HepG2 (cell line): ENCODE data around the gene TLDC2. TPM values are rescaled to one million over a fixed set of nuclear protein-coding genes. Genes with fewer than 3 reads are reported as not detected.

Experiments
- HNRNPH1 ChIP-seq: fragments of 200-400 bp; formaldehyde crosslinking; optimal IDR thresholded peaks from 2 replicates; pipeline ENCODE3; 2017; ENCODE audit warnings: mild to moderate bottlenecking, low read depth, low read length
- KDM5B ChIP-seq: sonication (generic); formaldehyde crosslinking; IDR thresholded peaks from 2 replicates; pipeline ENCODE4 v1.4.0; 2020; ENCODE audit warnings: missing genetic modification reagents, mild to moderate bottlenecking, borderline replicate concordance
- KMT2B ChIP-seq: IDR thresholded peaks from 2 replicates; pipeline ENCODE4 v1.6.1; 2016; ENCODE audit warnings: missing genetic modification reagents, missing compliant biosample characterization
- NCOA5 ChIP-seq: sonication (generic); formaldehyde crosslinking; IDR thresholded peaks from 2 replicates; pipeline ENCODE4 v1.4.0; 2020; ENCODE audit warnings: missing genetic modification reagents
- NFIB ChIP-seq: sonication (generic); formaldehyde crosslinking; IDR thresholded peaks from 2 replicates; pipeline ENCODE4 v1.9.0; 2021; ENCODE audit warnings: missing genetic modification reagents, mild to moderate bottlenecking, borderline replicate concordance
- NR2F2 ChIP-seq: IDR thresholded peaks from 2 replicates; pipeline ENCODE4 v1.6.1; 2012; ENCODE audit warnings: low read depth, inconsistent platforms, borderline replicate concordance
- PHF8 ChIP-seq: sonication (generic); formaldehyde crosslinking; IDR thresholded peaks from 2 replicates; pipeline ENCODE4 v1.5.0; 2020; ENCODE audit warnings: missing genetic modification reagents
- PRPF4 ChIP-seq: fragments of 200-400 bp; formaldehyde crosslinking; IDR thresholded peaks from 2 replicates; pipeline ENCODE4 v1.6.1; 2016; ENCODE audit warnings: low read length, low read depth; ENCODE audit not compliant: poor library complexity, severe bottlenecking
- RXRA ChIP-seq: sonication (generic); formaldehyde crosslinking; IDR thresholded peaks from 2 replicates; pipeline ENCODE4 v1.5.1; 2020; ENCODE audit warnings: missing genetic modification reagents
- SKI ChIP-seq: fragments of 450-650 bp; IDR thresholded peaks from one replicate; pipeline ENCODE4 v1.6.1; 2018; ENCODE audit warnings: mild to moderate bottlenecking; ENCODE audit not compliant: partially characterized antibody
- SOX13 ChIP-seq, 3 experiments: fragments of 450-650 bp in 1 of 3; sonication (generic) in 1 of 3; formaldehyde crosslinking in 1 of 3; IDR thresholded peaks in 2 of 3; conservative IDR thresholded peaks in 1 of 3; 2 replicates each; pipeline versions ENCODE4 v1.5.0 to v1.6.1; 2016 to 2020; ENCODE audit warnings: antibody characterized with exemption in 1 of 3, mild to moderate bottlenecking in 1 of 3, missing compliant biosample characterization in 1 of 3, missing genetic modification reagents in 1 of 3, moderate library complexity in 1 of 3
- ZBTB7B ChIP-seq: sonication (generic); formaldehyde crosslinking; IDR thresholded peaks from 2 replicates; pipeline ENCODE4 v1.4.0; 2020; ENCODE audit warnings: missing genetic modification reagents
- ZC3H4 ChIP-seq: sonication (generic); formaldehyde crosslinking; IDR thresholded peaks from 2 replicates; pipeline ENCODE4 v1.4.0; 2020; ENCODE audit warnings: missing genetic modification reagents, borderline replicate concordance
- ZNF121 ChIP-seq: sonication (generic); formaldehyde crosslinking; IDR thresholded peaks from 2 replicates; pipeline ENCODE4 v1.5.0; 2020; ENCODE audit warnings: mild to moderate bottlenecking, missing genetic modification reagents
- ZNF124 ChIP-seq: sonication (generic); formaldehyde crosslinking; IDR thresholded peaks from 2 replicates; pipeline ENCODE4 v1.4.0; 2020; ENCODE audit warnings: missing genetic modification reagents
- ZNF367 ChIP-seq: sonication (generic); formaldehyde crosslinking; IDR thresholded peaks from 2 replicates; pipeline ENCODE4 v1.4.0; 2020; ENCODE audit warnings: missing genetic modification reagents, borderline replicate concordance
- ZNF543 ChIP-seq: sonication (generic); formaldehyde crosslinking; IDR thresholded peaks from 2 replicates; pipeline ENCODE4 v1.4.0; 2020; ENCODE audit warnings: mild to moderate bottlenecking, missing genetic modification reagents
- ZNF558 ChIP-seq: sonication (generic); formaldehyde crosslinking; IDR thresholded peaks from 2 replicates; pipeline ENCODE4 v1.9.0; 2022; ENCODE audit warnings: mild to moderate bottlenecking, missing genetic modification reagents, borderline replicate concordance
- ZNF567 ChIP-seq: sonication (generic); formaldehyde crosslinking; IDR thresholded peaks from 2 replicates; pipeline ENCODE4 v1.8.1; 2023; ENCODE audit warnings: mild to moderate bottlenecking, missing genetic modification reagents, borderline replicate concordance
- polyA plus RNA-seq, 8 experiments: library from polyadenylated mRNA; depleted of rRNA in 3 of 8; stranded (reverse) in 7 of 8; unstranded in 1 of 8; fragments of >200 nt; fragmentation: Illumina TruSeq in 4 of 8; extraction: Trizol in 4 of 8; gene quantifications; 2 replicates each; pipeline versions ENCODE4 v1.2.1 to v1.2.3, GENCODE V29; 2011 to 2016; ENCODE audit warnings: low read depth in 4 of 8, missing spikeins in 1 of 8, mixed read lengths in 1 of 8; ENCODE audit not compliant: insufficient read depth in 1 of 8
- total RNA-seq, 5 experiments: library from RNA; depleted of rRNA; stranded (reverse); fragments of >200 nt; fragmentation: Illumina TruSeq; extraction: Trizol; gene quantifications; 2 replicates each; pipeline ENCODE4 v1.2.3, GENCODE V29; 2016; ENCODE audit warnings: low read depth in 1 of 5
- TF ChIP-seq, protein P1 (sequence below): sonication (generic); formaldehyde crosslinking; IDR thresholded peaks from 2 replicates; pipeline ENCODE4 v1.8.1; 2023; ENCODE audit warnings: mild to moderate bottlenecking, inconsistent platforms, moderate library complexity, missing genetic modification reagents, borderline replicate concordance
- TF ChIP-seq, protein P2 (sequence below): sonication (generic); formaldehyde crosslinking; IDR thresholded peaks from 2 replicates; pipeline ENCODE4 v1.8.0; 2023; ENCODE audit warnings: mild to moderate bottlenecking, missing genetic modification reagents
- TF ChIP-seq, protein P3 (sequence below): IDR thresholded peaks from 2 replicates; pipeline ENCODE4 v1.6.1; 2016; ENCODE audit warnings: low read depth, borderline replicate concordance
- TF ChIP-seq, protein P4 (sequence below): sonication (generic); formaldehyde crosslinking; IDR thresholded peaks from 2 replicates; pipeline ENCODE4 v1.8.0; 2022; ENCODE audit warnings: mild to moderate bottlenecking, missing genetic modification reagents, borderline replicate concordance

The TLDC2 gene
- total and polyA plus RNA-seq, 2 of the 13 experiments (the other 11 are each of a cell fraction or from before 2014, with no cell fraction given) = 1.5 to 1.6 TPM

DNA sequence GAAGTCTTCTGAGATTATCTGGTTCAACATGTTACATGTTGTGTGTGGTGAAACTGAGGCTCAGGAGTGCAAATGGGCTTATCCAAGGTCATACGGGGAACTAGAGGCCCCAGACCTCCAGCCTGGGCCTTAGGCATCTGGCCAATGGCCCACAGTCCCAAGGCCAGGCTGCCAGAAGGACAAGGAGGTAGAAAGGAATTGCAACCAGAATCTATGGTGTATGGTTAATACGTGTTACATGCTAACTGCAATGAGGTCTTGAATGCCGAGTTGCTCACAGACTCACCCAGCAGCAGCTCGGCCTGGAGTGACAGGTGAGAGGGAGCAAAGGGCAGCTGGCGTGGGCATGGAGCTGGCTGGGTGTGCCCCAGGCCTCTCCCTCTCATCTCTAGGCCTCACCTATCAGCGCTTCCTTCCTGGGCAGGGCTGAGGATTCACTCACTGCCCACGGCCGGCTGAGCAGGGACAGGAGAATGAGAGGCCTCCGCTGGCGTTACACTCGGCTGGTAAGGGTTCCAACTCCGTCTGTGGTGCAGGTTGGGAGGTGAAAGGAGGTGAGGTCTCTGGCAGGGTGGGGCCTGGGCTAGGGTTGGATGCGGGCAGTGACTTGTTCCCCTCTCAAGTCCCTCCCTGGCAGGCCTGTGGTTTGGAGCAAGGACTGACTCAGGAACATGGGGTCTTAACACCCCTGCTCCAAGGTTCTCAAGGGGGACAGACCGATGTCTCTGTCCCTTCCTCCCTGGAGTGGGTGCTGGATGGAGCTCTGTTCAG, at the start of gene TLDC2 (continued):
- TF ChIP-seq, protein P1, sequence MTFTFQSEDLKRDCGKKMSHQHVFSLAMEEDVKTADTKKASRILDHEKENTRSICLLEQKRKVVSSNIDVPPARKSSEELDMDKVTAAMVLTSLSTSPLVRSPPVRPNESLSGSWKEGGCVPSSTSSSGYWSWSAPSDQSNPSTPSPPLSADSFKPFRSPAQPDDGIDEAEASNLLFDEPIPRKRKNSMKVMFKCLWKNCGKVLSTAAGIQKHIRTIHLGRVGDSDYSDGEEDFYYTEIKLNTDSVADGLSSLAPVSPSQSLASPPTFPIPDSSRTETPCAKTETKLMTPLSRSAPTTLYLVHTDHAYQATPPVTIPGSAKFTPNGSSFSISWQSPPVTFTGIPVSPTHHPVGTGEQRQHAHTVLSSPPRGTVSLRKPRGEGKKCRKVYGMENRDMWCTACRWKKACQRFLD = 0 out of 2 replicates have a peak, but pooled peaks have one; percentile 18
- TF ChIP-seq ZNF367 (no peak), KMT2B (peak; percentile 49; the same call in 1 of the 2 replicates), ZC3H4 (CRISPR knock-in tag) (no peak), SOX13 (IDR thresholded peaks at IDR 0.05) (no peak), SOX13 (CRISPR knock-in tag; conservative IDR thresholded peaks at IDR 0.05 in 1 of 2, IDR thresholded peaks at IDR 0.05 in 1 of 2) (peak in 1 of 2 experiments; percentile 24; a peak in 1 of 4 replicates), NFIB (CRISPR knock-in tag) (no peak), ZNF567 (CRISPR knock-in tag) (0 out of 2 replicates have a peak, but pooled peaks have one; percentile 78), RXRA (CRISPR knock-in tag) (peak; percentile 64; the same call in 1 of the 2 replicates), NR2F2 (no peak; the same call in 1 of the 2 replicates), HNRNPH1 (peak; percentile 27), ZNF121 (no peak), ZNF558 (CRISPR knock-in tag) (no peak), ZNF124 (CRISPR knock-in tag) (peak; percentile 70; the same call in 1 of the 2 replicates), PRPF4 (no peak), SKI (no peak), NCOA5 (CRISPR knock-in tag) (no peak), ZNF543 (CRISPR knock-in tag) (peak; percentile 90), PHF8 (CRISPR knock-in tag) (peak; percentile 66), KDM5B (peak; percentile 85), ZBTB7B (peak; percentile 19; the same call in 1 of the 2 replicates)
- TF ChIP-seq, protein P2, sequence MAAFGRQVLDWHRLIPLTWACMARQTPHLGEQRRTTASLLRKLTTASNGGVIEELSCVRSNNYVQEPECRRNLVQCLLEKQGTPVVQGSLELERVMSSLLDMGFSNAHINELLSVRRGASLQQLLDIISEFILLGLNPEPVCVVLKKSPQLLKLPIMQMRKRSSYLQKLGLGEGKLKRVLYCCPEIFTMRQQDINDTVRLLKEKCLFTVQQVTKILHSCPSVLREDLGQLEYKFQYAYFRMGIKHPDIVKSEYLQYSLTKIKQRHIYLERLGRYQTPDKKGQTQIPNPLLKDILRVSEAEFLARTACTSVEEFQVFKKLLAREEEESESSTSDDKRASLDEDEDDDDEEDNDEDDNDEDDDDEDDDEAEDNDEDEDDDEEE (CRISPR knock-in tag) = 0 out of 2 replicates have a peak, but pooled peaks have one; percentile 31
- TF ChIP-seq, protein P3, sequence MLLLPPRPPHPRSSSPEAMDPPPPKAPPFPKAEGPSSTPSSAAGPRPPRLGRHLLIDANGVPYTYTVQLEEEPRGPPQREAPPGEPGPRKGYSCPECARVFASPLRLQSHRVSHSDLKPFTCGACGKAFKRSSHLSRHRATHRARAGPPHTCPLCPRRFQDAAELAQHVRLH (CRISPR knock-in tag) = 0 out of 2 replicates have a peak, but pooled peaks have one; percentile 30
- TF ChIP-seq, protein P4, sequence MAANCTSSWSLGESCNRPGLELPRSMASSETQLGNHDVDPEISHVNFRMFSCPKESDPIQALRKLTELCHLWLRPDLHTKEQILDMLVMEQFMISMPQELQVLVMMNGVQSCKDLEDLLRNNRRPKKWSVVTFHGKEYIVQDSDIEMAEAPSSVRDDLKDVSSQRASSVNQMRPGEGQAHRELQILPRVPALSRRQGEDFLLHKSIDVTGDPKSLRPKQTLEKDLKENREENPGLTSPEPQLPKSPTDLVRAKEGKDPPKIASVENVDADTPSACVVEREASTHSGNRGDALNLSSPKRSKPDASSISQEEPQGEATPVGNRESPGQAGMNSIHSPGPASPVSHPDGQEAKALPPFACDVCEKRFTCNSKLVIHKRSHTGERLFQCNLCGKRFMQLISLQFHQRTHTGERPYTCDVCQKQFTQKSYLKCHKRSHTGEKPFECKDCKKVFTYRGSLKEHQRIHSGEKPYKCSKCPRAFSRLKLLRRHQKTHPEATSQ (CRISPR knock-in tag) = 0 out of 2 replicates have a peak, but pooled peaks have one; percentile 64
